GM21515 (cell line): ENCODE measurements around the gene LNPEP.

Source experiments
- ATAC-seq: cut with Tn5 transposase; IDR thresholded peaks from one replicate; pipeline ENCODE4 v1.9.1; 2021; ENCODE audit not compliant: unreplicated experiment

The LNPEP gene

GRCh38 chr5:96935559-96936430, at the start of gene LNPEP:
TSS of gene LNPEP (plus strand) at chr5:96936080. CDS start at chr5:96936156, 76 bp downstream.
- peak; percentile 50 for ATAC-seq

DNA sequence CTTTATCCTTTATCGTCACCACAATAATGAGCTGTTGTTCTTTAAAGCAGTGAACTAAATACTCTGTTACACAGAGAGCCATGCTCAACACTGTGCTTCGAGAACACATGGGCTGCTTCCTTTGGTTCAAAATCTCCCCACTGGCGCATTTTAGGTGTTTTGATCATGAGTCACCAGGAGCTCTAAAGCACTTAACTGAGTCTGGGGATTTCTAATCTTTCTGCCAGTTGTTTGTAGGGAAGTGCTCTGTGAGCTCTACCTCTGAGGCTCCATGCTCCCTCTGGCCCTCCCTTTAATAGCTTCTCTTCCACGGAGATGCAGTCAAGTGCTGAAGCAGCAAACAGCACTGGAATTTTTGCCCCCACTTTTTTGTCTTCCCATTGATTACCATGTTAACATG, 42.5 kb upstream of the LNPEP start:
- ATAC-seq, result no peak

GRCh38 chr5:96896276-96896675, 39.6 kb upstream of the LNPEP start:
- peak; percentile 88 for ATAC-seq

GRCh38 chr5:96896806-96897205, 39.1 kb upstream of the LNPEP start:
- ATAC-seq, result peak; percentile 83

DNA sequence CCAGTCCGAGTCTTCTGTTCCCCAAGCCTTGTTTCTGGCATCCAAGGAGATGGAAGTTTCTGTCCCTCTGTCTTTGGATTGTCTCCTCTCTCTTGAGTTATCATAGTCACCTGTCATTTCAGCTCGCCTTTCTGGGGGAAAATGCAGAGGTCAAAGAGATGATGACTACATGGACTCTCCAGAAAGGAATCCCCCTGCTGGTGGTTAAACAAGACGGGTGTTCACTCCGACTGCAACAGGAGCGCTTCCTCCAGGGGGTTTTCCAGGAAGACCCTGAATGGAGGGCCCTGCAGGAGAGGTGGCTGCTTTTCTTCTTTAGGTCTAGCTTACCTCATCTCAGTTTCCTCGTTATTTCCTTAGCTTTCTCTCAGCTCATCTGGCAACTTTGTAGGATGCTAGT, 34.5 kb upstream of the LNPEP start:
- ATAC-seq, result no peak

DNA sequence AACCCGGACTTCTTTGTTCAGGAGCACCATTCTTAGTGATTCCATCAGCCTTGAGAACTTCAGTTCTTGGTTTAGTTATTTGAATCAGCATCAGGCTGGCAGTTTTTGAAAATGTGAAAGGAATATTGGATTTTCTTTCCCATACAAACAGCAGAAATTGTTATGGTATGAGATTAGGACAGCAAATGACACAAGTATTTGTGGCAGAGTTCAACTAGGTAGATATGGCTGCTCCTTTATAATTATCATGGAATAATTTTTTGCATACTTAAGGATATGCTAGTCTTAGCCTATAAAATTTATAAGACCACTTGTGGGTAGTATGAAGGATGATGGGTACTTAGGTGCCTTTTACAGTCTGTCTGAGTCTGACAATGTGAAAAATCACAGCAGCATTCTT, 34.0 kb upstream of the LNPEP start:
- ATAC-seq, result no peak

DNA sequence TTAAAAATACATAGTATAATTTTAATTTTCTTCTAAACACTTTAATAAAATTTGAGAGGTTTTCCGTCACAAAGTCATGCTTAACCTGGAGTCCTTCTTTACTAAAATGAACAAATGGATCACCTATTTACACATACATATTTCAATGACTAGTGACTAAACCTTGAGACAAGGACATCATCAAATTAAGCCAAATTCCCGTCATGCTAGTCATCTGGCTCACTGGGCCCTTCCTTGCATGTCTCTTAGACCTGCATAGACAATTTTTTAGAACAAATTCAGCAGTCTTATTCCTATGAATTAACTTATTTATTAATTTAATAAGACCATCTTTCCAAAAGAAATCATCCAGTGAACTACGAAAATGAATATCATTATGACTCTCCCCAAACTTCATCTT, 33.0 kb upstream of the LNPEP start:
- ATAC-seq, result no peak

- no peak for ATAC-seq
Measured at GRCh38 chr5:96903300-96903699, 32.6 kb upstream of the LNPEP start.

DNA sequence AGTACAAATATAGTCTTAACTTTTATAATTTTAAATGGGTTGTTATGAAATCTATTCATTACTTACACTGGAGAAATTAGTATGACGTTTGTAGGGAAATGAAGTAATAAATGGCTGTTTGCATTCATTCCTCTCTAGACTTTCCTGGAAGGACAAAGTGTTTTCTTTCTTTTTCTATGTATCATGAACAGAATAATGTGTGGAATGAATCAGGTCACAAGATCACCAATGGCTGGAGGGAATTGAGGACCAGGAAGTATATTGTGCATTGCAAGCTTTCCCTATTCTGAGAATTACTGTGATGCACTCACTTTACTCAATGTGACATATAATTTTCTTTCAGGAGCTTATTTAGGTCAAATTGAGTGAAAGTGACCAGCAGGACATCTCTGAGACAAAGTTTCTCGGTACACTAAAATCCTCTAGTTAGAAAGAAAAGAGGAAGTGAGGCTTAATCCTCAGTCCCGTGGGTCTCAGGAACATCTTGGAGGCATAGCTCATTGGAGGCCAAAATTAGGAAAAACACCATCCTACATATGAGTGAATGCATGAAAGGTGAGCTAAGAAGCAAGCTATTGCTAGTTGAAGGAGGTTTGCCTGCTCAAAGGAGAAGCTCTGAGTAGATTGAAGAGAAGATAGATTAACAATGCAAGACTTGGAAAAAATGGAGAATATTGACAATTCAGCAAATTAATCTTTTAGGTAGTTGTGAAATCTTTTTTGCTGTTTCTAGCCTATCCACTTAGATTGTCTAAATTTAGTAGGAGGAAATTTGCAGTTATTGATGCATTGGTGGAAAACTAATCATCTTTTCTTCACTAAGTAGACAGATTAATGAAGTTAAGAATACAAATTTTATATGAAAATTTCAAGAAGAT, 31.6 kb upstream of the LNPEP start:
- no peak for ATAC-seq

GRCh38 chr5:96905864-96906263, 30.0 kb upstream of the LNPEP start:
- ATAC-seq, result no peak

GRCh38 chr5:96909003-96909402, 26.9 kb upstream of the LNPEP start:
- ATAC-seq, result no peak

DNA sequence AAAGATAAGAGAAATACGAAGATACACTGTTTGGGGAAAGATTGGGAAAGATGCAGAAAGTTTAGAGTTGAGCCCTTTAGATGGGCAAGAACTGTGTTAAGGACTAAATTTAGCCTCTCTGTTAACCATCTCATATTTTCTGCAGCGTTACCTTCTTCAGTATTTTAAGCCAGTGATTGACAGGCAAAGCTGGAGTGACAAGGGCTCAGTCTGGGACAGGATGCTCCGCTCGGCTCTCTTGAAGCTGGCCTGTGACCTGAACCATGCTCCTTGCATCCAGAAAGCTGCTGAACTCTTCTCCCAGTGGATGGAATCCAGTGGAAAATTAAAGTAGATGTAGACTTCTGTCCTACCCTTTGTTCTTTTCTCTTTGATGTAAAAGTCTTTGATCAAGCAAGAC, 26.4 kb upstream of the LNPEP start:
- no peak for ATAC-seq

DNA sequence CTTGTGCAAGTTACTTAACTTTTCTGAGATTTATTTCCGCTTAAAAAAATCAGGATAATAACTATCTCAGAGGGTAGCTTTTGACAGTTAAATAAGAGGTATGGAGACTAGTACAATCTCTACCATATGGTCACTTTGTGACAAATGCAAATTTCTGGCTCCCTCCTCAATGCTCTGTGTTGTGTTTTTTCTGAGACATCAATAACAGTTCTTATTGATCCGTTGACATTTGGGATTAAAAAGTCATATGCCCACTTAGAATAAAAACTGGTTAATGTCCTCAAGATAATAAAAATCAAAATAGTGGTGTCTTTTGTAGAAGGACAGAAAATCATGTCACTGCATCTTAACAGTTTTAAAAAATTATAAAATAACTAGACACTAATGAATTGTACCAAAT, 24.7 kb upstream of the LNPEP start:
- no peak for ATAC-seq

DNA sequence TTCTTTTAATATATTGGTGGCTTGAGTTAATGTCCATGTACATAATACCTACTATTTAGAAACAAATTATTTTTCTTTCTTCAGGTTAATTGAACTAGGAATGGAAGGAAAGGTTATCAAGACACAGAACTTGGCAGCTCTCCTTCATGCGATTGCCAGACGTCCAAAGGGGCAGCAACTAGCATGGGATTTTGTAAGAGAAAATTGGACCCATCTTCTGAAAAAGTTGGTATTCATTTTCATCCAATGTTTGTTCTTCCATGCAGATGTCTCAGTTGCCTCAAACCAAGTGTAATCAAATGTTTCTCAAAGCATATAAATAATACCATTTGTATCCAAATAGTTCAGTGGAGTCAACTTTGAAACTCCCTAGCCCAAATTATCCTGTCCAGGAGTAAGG, 22.6 kb upstream of the LNPEP start:
- ATAC-seq, result no peak

GRCh38 chr5:96919754-96920197, 16.1 kb upstream of the LNPEP start:
- ATAC-seq, result peak; percentile 50

DNA sequence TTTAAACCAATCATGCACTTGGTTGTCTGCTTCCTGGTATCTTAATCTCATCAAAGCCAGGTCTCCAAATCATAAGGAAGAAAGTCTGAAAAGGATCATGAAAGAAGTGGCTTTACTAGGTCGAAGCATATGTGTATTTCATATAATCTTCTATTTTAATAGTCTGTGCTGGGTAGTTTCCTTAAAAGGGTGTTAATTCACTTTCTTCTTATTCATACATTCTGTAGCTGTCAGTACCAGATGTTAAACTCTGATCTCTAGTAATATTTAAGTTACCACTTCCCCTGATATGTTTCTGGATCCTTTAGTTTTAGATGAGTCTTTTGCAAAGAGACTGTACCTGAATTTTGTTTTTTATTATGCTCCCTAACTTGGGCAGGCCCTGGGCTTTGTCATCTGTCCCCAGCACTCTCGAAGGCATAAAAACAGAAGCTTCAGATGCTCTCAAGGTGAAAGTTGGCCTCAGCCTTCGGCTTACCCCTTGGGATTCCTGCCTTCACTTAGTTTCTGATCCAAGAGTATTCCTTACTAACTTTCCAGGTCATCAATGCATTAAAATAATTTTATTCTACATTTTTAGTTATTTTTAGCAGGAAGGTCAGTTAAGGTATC, 15.0 kb upstream of the LNPEP start:
- no peak for ATAC-seq

- no peak for ATAC-seq
Measured at GRCh38 chr5:96922499-96923244, 13.2 kb upstream of the LNPEP start.

- ATAC-seq, result no peak
Measured at GRCh38 chr5:96924016-96924443, 11.8 kb upstream of the LNPEP start.

- no peak for ATAC-seq
Measured at GRCh38 chr5:96926276-96926675, 9.6 kb upstream of the LNPEP start.

DNA sequence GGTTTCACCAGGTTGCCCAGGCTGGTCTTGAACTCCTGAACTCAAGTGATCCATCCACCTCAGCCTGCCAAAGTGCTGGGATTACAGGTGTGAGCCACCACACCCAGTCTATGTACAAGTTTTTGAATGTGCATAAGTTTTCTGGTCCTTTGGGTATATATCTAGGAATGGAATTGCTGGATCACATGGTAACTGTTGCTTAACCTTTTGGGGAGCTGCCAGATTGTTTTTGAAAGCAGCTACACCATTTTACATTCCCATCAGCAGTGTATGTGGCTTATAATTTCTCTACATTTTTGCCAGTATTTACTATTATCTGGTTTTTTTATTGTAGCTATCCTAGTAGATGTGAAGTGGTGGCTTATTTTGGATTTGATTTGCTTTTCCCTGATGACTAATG, 8.9 kb upstream of the LNPEP start:
- ATAC-seq, result no peak
